ENCODE data around the gene TCTN2.

The TCTN2 gene

DNA sequence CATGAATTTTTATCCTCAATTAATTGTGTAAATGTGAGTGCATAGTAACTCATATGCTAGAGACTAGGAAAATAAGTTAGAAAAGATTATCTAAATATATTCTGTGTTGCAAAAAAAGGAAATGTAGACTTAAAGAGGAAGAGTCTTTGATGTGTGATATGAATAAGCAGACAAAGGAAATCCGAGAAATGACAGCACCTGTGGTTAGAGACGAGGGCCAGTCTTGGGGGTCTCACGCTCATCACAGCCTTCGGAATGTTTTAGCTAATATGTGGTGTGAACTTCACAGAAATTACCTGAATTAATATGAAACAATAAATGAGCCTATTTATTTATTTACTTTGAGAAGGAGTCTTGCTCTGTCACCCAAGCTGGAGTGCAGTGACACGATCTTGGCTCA lies 52.9 kb downstream of the TCTN2 start:
- no peak for ATAC-seq

DNA sequence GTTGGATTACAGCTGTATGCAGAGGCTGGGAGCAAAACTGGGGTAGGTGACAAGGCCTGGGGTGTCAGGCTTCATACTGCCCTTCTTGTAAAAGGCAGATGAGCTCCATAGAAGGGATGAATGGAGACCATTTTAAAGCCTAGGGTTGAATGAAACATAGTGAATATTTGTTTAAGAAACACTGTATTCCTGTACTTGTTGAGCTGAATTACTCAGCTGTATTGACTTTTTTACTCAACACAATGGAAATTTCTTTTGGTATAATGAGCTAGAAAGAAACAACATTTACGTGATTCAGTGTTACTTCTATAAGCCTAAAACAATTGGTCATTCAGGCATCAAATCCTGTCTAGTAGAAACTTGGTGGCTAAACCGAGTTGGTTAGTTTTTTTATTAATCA lies 55.3 kb downstream of the TCTN2 start:
- no peak for ATAC-seq
- no peak for TF ChIP-seq ZFP30 (CRISPR knock-in tag; IDR thresholded peaks at IDR 0.05)
- TF ChIP-seq ZFP3 (CRISPR knock-in tag; IDR thresholded peaks at IDR 0.05): no peak
- TF ChIP-seq ZNF70 (CRISPR knock-in tag; IDR thresholded peaks at IDR 0.05): no peak
- TF ChIP-seq GLIS3 (CRISPR knock-in tag; IDR thresholded peaks at IDR 0.05): no peak
- no peak for TF ChIP-seq ISL1 (CRISPR knock-in tag; IDR thresholded peaks at IDR 0.05)
- TF ChIP-seq TOX (CRISPR knock-in tag; IDR thresholded peaks at IDR 0.05; ENCODE audit: borderline replicate concordance): no peak
- TF ChIP-seq RARB (CRISPR knock-in tag; IDR thresholded peaks at IDR 0.05): no peak
- TF ChIP-seq PPARA (CRISPR knock-in tag; IDR thresholded peaks at IDR 0.05; ENCODE audit: borderline replicate concordance): no peak
- no peak for TF ChIP-seq BACH2 (CRISPR knock-in tag; IDR thresholded peaks at IDR 0.05; ENCODE audit: borderline replicate concordance)
- no peak for TF ChIP-seq ZNF8 (CRISPR knock-in tag; IDR thresholded peaks at IDR 0.05)
- TF ChIP-seq ARNTL (CRISPR knock-in tag; IDR thresholded peaks at IDR 0.05; ENCODE audit: borderline replicate concordance, low read depth): no peak
- TF ChIP-seq, protein P1, sequence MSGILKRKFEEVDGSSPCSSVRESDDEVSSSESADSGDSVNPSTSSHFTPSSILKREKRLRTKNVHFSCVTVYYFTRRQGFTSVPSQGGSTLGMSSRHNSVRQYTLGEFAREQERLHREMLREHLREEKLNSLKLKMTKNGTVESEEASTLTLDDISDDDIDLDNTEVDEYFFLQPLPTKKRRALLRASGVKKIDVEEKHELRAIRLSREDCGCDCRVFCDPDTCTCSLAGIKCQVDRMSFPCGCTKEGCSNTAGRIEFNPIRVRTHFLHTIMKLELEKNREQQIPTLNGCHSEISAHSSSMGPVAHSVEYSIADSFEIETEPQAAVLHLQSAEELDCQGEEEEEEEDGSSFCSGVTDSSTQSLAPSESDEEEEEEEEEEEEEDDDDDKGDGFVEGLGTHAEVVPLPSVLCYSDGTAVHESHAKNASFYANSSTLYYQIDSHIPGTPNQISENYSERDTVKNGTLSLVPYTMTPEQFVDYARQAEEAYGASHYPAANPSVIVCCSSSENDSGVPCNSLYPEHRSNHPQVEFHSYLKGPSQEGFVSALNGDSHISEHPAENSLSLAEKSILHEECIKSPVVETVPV (CRISPR knock-in tag; IDR thresholded peaks at IDR 0.05): no peak
- TF ChIP-seq, protein P2, sequence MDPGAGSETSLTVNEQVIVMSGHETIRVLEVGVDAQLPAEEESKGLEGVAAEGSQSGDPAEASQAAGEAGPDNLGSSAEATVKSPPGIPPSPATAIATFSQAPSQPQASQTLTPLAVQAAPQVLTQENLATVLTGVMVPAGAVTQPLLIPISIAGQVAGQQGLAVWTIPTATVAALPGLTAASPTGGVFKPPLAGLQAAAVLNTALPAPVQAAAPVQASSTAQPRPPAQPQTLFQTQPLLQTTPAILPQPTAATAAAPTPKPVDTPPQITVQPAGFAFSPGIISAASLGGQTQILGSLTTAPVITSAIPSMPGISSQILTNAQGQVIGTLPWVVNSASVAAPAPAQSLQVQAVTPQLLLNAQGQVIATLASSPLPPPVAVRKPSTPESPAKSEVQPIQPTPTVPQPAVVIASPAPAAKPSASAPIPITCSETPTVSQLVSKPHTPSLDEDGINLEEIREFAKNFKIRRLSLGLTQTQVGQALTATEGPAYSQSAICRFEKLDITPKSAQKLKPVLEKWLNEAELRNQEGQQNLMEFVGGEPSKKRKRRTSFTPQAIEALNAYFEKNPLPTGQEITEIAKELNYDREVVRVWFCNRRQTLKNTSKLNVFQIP (CRISPR knock-in tag; IDR thresholded peaks at IDR 0.05; ENCODE audit: borderline replicate concordance, low read depth): no peak
- no peak for TF ChIP-seq CSDC2 (CRISPR knock-in tag; IDR thresholded peaks at IDR 0.05)
- TF ChIP-seq ESRRG (CRISPR knock-in tag; IDR thresholded peaks at IDR 0.05): no peak

More for the DNA sequence above, 52.9 kb downstream of the TCTN2 start:
- TF ChIP-seq RARB (CRISPR knock-in tag; IDR thresholded peaks at IDR 0.05) (no peak), ZNF70 (CRISPR knock-in tag; IDR thresholded peaks at IDR 0.05) (no peak), ZNF8 (CRISPR knock-in tag; IDR thresholded peaks at IDR 0.05) (no peak), PPARA (CRISPR knock-in tag; IDR thresholded peaks at IDR 0.05; ENCODE audit: borderline replicate concordance) (no peak), GLIS3 (CRISPR knock-in tag; IDR thresholded peaks at IDR 0.05) (no peak)

DNA sequence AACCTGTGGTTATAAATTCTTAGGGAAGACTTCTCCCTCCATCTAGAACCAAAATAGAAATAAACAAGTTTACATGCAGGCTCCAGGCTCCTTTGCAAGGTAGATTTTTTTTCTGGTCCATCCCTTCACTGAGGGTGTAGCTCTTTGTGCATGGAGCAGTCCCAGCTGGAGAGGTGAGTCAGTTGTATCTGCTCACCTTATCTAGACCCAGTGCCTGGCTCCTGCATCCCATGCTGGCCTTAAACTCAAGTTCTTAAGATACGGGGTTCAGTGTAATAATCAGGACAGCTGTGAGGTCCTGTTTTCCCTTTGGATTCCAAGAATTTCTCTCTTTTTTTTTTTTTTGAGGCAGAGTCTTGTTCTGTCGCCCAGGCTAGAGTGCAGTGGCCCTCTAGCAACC lies 56.0 kb downstream of the TCTN2 start:
- no peak for TF ChIP-seq ISL1 (CRISPR knock-in tag; IDR thresholded peaks at IDR 0.05)
- TF ChIP-seq ZNF70 (CRISPR knock-in tag; IDR thresholded peaks at IDR 0.05): no peak
- no peak for TF ChIP-seq ZFP3 (CRISPR knock-in tag; IDR thresholded peaks at IDR 0.05)
- no peak for TF ChIP-seq ARNTL (CRISPR knock-in tag; IDR thresholded peaks at IDR 0.05; ENCODE audit: borderline replicate concordance, low read depth)
- TF ChIP-seq PATZ1 (CRISPR knock-in tag; IDR thresholded peaks at IDR 0.05; ENCODE audit: borderline replicate concordance): no peak
- TF ChIP-seq OSR1 (CRISPR knock-in tag; IDR thresholded peaks at IDR 0.05): no peak
- no peak for TF ChIP-seq TOX (CRISPR knock-in tag; IDR thresholded peaks at IDR 0.05; ENCODE audit: borderline replicate concordance)
- no peak for TF ChIP-seq BACH2 (CRISPR knock-in tag; IDR thresholded peaks at IDR 0.05; ENCODE audit: borderline replicate concordance)
- TF ChIP-seq, protein P2 (CRISPR knock-in tag; IDR thresholded peaks at IDR 0.05; ENCODE audit: borderline replicate concordance, low read depth): no peak
- TF ChIP-seq TCF4 (CRISPR knock-in tag; IDR thresholded peaks at IDR 0.05; ENCODE audit: borderline replicate concordance): no peak
- TF ChIP-seq CSDC2 (CRISPR knock-in tag; IDR thresholded peaks at IDR 0.05): no peak
- no peak for TF ChIP-seq ZNF8 (CRISPR knock-in tag; IDR thresholded peaks at IDR 0.05)
- no peak for TF ChIP-seq RARB (CRISPR knock-in tag; IDR thresholded peaks at IDR 0.05)
- TF ChIP-seq ESRRG (CRISPR knock-in tag; IDR thresholded peaks at IDR 0.05): no peak
- no peak for TF ChIP-seq PPARA (CRISPR knock-in tag; IDR thresholded peaks at IDR 0.05; ENCODE audit: borderline replicate concordance)
- TF ChIP-seq, protein P1 (CRISPR knock-in tag; IDR thresholded peaks at IDR 0.05): no peak
- no peak for ATAC-seq

DNA sequence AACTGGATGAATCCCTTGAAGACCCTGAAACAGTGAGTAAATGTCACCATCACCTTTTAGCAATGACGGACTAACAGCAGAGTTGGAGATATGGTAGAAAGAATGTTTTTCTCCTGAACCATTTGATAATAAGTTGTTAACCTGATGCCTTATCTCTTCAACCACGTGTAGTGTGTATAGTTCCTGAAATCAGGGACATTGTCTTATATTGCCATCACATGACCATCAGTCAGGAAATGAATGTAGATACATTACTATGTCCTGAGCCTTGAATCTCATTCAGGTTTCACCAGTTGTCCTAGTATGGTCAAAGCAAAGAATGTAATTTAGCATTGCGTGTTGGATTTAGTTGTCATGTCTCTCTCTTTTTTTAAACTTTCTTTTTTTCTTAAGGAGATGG lies 57.0 kb downstream of the TCTN2 start:
- no peak for ATAC-seq
- TF ChIP-seq ARNTL (CRISPR knock-in tag; IDR thresholded peaks at IDR 0.05; ENCODE audit: borderline replicate concordance, low read depth) (no peak), TCF4 (CRISPR knock-in tag; IDR thresholded peaks at IDR 0.05; ENCODE audit: borderline replicate concordance) (no peak)
- TF ChIP-seq, protein P1 (CRISPR knock-in tag; IDR thresholded peaks at IDR 0.05): no peak

Data from SK-N-SH treated with all-trans-retinoic acid at 6 μM for 48 hours (cell line).